ENCODE data around the gene TRPC1. TPM values are rescaled to one million over a fixed set of nuclear protein-coding genes. Genes with fewer than 3 reads are reported as not detected.

TRPC1 gene
- total RNA-seq, 2 experiments from 2014 or later, result 3.1 to 4.8 TPM

GRCh38 chr3:142809259-142809658 is 85.4 kb downstream of the TRPC1 start:
- Mint-ChIP-seq H3K9me3 (no peaks in the 10 kb centered on the region), H3K27ac (no peak overlapping the region), H3K4me1 (ENCODE audit: low read depth) (no peaks in the 10 kb centered on the region), H3K27me3 (ENCODE audit: low read depth) (peaks cover 6% of the 10 kb centered on the region), H3K4me3 (no peak overlapping the region), H3K36me3 (ENCODE audit: low read depth) (peaks cover 2% of the 10 kb centered on the region)
- no peak for DNase-seq
- intact Hi-C loops (cut with micrococcal nuclease), result no loop called here
- CTCF ChIA-PET, result interaction anchor here (0.9 to 1.5 kb wide), 2 partner anchors 19 to 92 kb away, joined by 3 read pairs; no protein-coding TSS in a partner anchor

- intact Hi-C loops (cut with micrococcal nuclease), result no loop called here
- no peaks in the 10 kb centered on the region for H3K9me3 Mint-ChIP-seq
- no peak for DNase-seq
- peaks cover 6% of the 10 kb centered on the region for H3K27me3 Mint-ChIP-seq (ENCODE audit: low read depth)
- H3K4me1 Mint-ChIP-seq (ENCODE audit: low read depth), result no peaks in the 10 kb centered on the region
- no peak overlapping the region for H3K4me3 Mint-ChIP-seq
- CTCF ChIA-PET, result no interaction called here
- no peak overlapping the region for H3K27ac Mint-ChIP-seq
- H3K36me3 Mint-ChIP-seq (ENCODE audit: low read depth), result no peaks in the 10 kb centered on the region
Observed at GRCh38 chr3:142815803-142816202, 92.0 kb downstream of the TRPC1 start.

GRCh38 chr3:142817356-142817755 is 93.5 kb downstream of the TRPC1 start:
- no peak for DNase-seq
- Mint-ChIP-seq H3K9me3 (no peaks in the 10 kb centered on the region), H3K36me3 (ENCODE audit: low read depth) (no peaks in the 10 kb centered on the region), H3K27ac (no peak overlapping the region), H3K27me3 (ENCODE audit: low read depth) (no peaks in the 10 kb centered on the region), H3K4me1 (ENCODE audit: low read depth) (no peaks in the 10 kb centered on the region), H3K4me3 (no peak overlapping the region)
- intact Hi-C loops (cut with micrococcal nuclease), result no loop called here
- CTCF ChIA-PET, result interaction anchor here (0.9 to 2.0 kb wide), 4 partner anchors 11 to 16 kb away, joined by 3 to 12 read pairs (median 4); no protein-coding TSS in a partner anchor

- Mint-ChIP-seq H3K36me3 (ENCODE audit: low read depth) (no peaks in the 10 kb centered on the region), H3K4me1 (ENCODE audit: low read depth) (no peaks in the 10 kb centered on the region), H3K4me3 (no peak overlapping the region), H3K27ac (no peak overlapping the region), H3K27me3 (ENCODE audit: low read depth) (no peaks in the 10 kb centered on the region), H3K9me3 (no peaks in the 10 kb centered on the region)
- CTCF ChIA-PET, result interaction anchor here (1.3 to 2.0 kb wide), 3 partner anchors 11 to 17 kb away, joined by 4 to 12 read pairs (median 4); no protein-coding TSS in a partner anchor
- DNase-seq, result no peak
- intact Hi-C loops (cut with micrococcal nuclease), result no loop called here
Observed at GRCh38 chr3:142817897-142818296, 94.1 kb downstream of the TRPC1 start.

- Mint-ChIP-seq H3K9me3 (no peaks in the 10 kb centered on the region), H3K4me3 (no peak overlapping the region), H3K36me3 (ENCODE audit: low read depth) (no peaks in the 10 kb centered on the region), H3K27me3 (ENCODE audit: low read depth) (no peaks in the 10 kb centered on the region), H3K27ac (no peak overlapping the region), H3K4me1 (ENCODE audit: low read depth) (no peaks in the 10 kb centered on the region)
- CTCF ChIA-PET, result interaction anchor here (0.7 to 2.0 kb wide), 4 partner anchors 10 to 176 kb away, joined by 4 to 12 read pairs (median 4); no protein-coding TSS in a partner anchor
- no peak for DNase-seq
- intact Hi-C loops (cut with micrococcal nuclease), result no loop called here
Observed at GRCh38 chr3:142818651-142819050, 94.8 kb downstream of the TRPC1 start.

GRCh38 chr3:142819179-142819578 is 95.3 kb downstream of the TRPC1 start:
- H3K4me3 Mint-ChIP-seq, result no peak overlapping the region
- no peaks in the 10 kb centered on the region for H3K36me3 Mint-ChIP-seq (ENCODE audit: low read depth)
- no peak for DNase-seq
- H3K27ac Mint-ChIP-seq, result no peak overlapping the region
- H3K27me3 Mint-ChIP-seq (ENCODE audit: low read depth), result no peaks in the 10 kb centered on the region
- no peaks in the 10 kb centered on the region for H3K4me1 Mint-ChIP-seq (ENCODE audit: low read depth)
- intact Hi-C loops (cut with micrococcal nuclease), result no loop called here
- no peaks in the 10 kb centered on the region for H3K9me3 Mint-ChIP-seq
- CTCF ChIA-PET, result interaction anchor here (0.7 to 2.0 kb wide), 3 partner anchors 9 to 175 kb away, joined by 3 to 12 read pairs (median 4); no protein-coding TSS in a partner anchor

GRCh38 chr3:142828703-142829305 is 105.0 kb downstream of the TRPC1 start:
- peaks cover 3% of the 10 kb centered on the region for H3K27me3 Mint-ChIP-seq (ENCODE audit: low read depth)

GRCh38 chr3:142837526-142837925 is 113.7 kb downstream of the TRPC1 start:
- Mint-ChIP-seq H3K4me1 (ENCODE audit: low read depth) (no peaks in the 10 kb centered on the region), H3K9me3 (no peaks in the 10 kb centered on the region), H3K27ac (no peak overlapping the region), H3K36me3 (ENCODE audit: low read depth) (no peaks in the 10 kb centered on the region), H3K4me3 (no peak overlapping the region), H3K27me3 (ENCODE audit: low read depth) (peaks cover 7% of the 10 kb centered on the region)
- CTCF ChIA-PET, result interaction anchor here (0.7 kb wide), 1 partner anchor 8 kb away, joined by 3 read pairs; no protein-coding TSS in a partner anchor
- DNase-seq, result no peak
- intact Hi-C loops (cut with micrococcal nuclease), result no loop called here

More at GRCh38 chr3:142828703-142829305, 105.0 kb downstream of the TRPC1 start:
- Mint-ChIP-seq H3K4me3 (no peak overlapping the region), H3K36me3 (ENCODE audit: low read depth) (no peaks in the 10 kb centered on the region), H3K4me1 (ENCODE audit: low read depth) (no peaks in the 10 kb centered on the region), H3K9me3 (no peaks in the 10 kb centered on the region), H3K27ac (no peak overlapping the region)
- intact Hi-C loops (cut with micrococcal nuclease), result loop anchor here (1.0 to 5.0 kb wide), 5 partner anchors 76 to 843 kb away; no protein-coding TSS in a partner anchor
- CTCF ChIA-PET, result interaction anchor here (0.6 to 5.0 kb wide), 53 partner anchors 9 to 308 kb away, joined by 3 to 33 read pairs (median 4); partner anchors contain the start of gene U2SURP
- peak; percentile 87 for DNase-seq

- CTCF ChIA-PET, result interaction anchor here (1.2 to 1.4 kb wide), 2 partner anchors 9 to 11 kb away, joined by 5 read pairs; no protein-coding TSS in a partner anchor
- Mint-ChIP-seq H3K4me3 (no peak overlapping the region), H3K4me1 (ENCODE audit: low read depth) (peaks cover 2% of the 10 kb centered on the region), H3K27ac (no peak overlapping the region), H3K27me3 (ENCODE audit: low read depth) (peaks cover 7% of the 10 kb centered on the region), H3K9me3 (no peaks in the 10 kb centered on the region), H3K36me3 (ENCODE audit: low read depth) (no peaks in the 10 kb centered on the region)
- intact Hi-C loops (cut with micrococcal nuclease), result no loop called here
- no peak for DNase-seq
Observed at GRCh38 chr3:142839831-142840230, 116.0 kb downstream of the TRPC1 start.

- CTCF ChIA-PET, result interaction anchor here (0.8 to 1.2 kb wide), 4 partner anchors 140 to 158 kb away, joined by 3 read pairs; no protein-coding TSS in a partner anchor
- no peaks in the 10 kb centered on the region for H3K36me3 Mint-ChIP-seq (ENCODE audit: low read depth)
Observed at GRCh38 chr3:142844339-142844977, 120.6 kb downstream of the TRPC1 start.

GRCh38 chr3:142846779-142847577 is 123.1 kb downstream of the TRPC1 start:
- no peaks in the 10 kb centered on the region for H3K36me3 Mint-ChIP-seq (ENCODE audit: low read depth)
- H3K4me3 Mint-ChIP-seq, result no peak overlapping the region
- H3K9me3 Mint-ChIP-seq, result no peaks in the 10 kb centered on the region
- CTCF ChIA-PET, result interaction anchor here (0.8 to 2.4 kb wide), 4 partner anchors 10 to 138 kb away, joined by 3 to 11 read pairs (median 3); no protein-coding TSS in a partner anchor
- H3K27ac Mint-ChIP-seq, result no peak overlapping the region
- H3K4me1 Mint-ChIP-seq (ENCODE audit: low read depth), result peaks cover 2% of the 10 kb centered on the region
- H3K27me3 Mint-ChIP-seq (ENCODE audit: low read depth), result peaks cover 7% of the 10 kb centered on the region
- intact Hi-C loops (cut with micrococcal nuclease), result no loop called here
- DNase-seq, result no peak

More at GRCh38 chr3:142844339-142844977, 120.6 kb downstream of the TRPC1 start:
- Mint-ChIP-seq H3K27me3 (ENCODE audit: low read depth) (peaks cover 7% of the 10 kb centered on the region), H3K27ac (no peak overlapping the region), H3K4me3 (no peak overlapping the region), H3K4me1 (ENCODE audit: low read depth) (peaks cover 2% of the 10 kb centered on the region), H3K9me3 (no peaks in the 10 kb centered on the region)
- intact Hi-C loops (cut with micrococcal nuclease), result loop anchor here (1.0 kb wide), 1 partner anchor 143 kb away; no protein-coding TSS in a partner anchor
- no peak for DNase-seq

GRCh38 chr3:142849148-142849547 is 125.3 kb downstream of the TRPC1 start:
- H3K27me3 Mint-ChIP-seq (ENCODE audit: low read depth), result peaks cover 7% of the 10 kb centered on the region
- H3K36me3 Mint-ChIP-seq (ENCODE audit: low read depth), result no peaks in the 10 kb centered on the region
- no peak overlapping the region for H3K4me3 Mint-ChIP-seq
- DNase-seq, result no peak
- no peaks in the 10 kb centered on the region for H3K9me3 Mint-ChIP-seq
- H3K27ac Mint-ChIP-seq, result no peak overlapping the region
- peaks cover 2% of the 10 kb centered on the region for H3K4me1 Mint-ChIP-seq (ENCODE audit: low read depth)
- intact Hi-C loops (cut with micrococcal nuclease), result no loop called here
- CTCF ChIA-PET, result no interaction called here

Measured in activated naive CD4-positive, alpha-beta T cell treated with anti-CD3 and anti-CD28 coated beads for 36 hours (primary cell).